ENCODE measurements around the gene HERC3.

The HERC3 gene

DNA sequence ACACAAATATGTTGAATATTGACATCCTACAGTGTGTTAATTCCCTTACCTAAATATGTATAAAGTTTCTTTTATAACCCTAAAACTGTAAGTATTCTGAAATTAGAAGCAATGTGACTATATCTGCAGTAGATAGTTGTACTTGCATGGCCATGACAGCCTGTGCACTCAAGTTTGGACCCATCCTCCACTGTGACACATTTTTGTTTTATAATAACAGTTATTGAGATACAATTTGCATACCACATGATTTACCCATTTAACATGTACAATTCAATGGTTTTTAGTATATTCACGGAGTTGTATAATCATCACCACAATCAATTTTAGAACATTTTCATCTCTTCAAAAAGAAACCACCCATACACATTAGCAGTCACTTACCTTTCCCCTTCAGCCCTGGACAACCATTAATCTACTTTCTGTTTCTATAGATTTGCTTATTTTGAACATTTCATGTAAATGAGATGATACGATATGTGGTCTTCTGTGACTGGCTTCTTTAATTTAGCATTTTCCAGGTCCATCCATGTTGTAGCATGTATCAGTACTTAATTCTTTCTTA, 29.6 kb downstream of the HERC3 start:
- Histone ChIP-seq H3K27me3 (ENCODE audit: control insufficient read depth in 5 of 5, insufficient read depth in 4 of 5, low read length in 5 of 5) (no peaks in the 10 kb centered on the region), H3K4me1 (ENCODE audit: control insufficient read depth in 5 of 5, insufficient read depth in 5 of 5, low read length in 5 of 5) (no peaks in the 10 kb centered on the region), H3K9ac (ENCODE audit: low read length in 5 of 5) (no peak overlapping the region), H3K4me3 (ENCODE audit: low read depth in 1 of 5, low read length in 5 of 5) (no peak overlapping the region), H3K36me3 (ENCODE audit: control insufficient read depth in 5 of 5, insufficient read depth in 5 of 5, low read length in 5 of 5) (peaks cover 0 to 6% (median 0%) of the 10 kb centered on the region in 5 donors), H3K9me3 (ENCODE audit: control insufficient read depth in 5 of 5, low read length in 5 of 5) (peaks cover 5 to 10% (median 5%) of the 10 kb centered on the region in 5 donors), H3K27ac (ENCODE audit: low read depth, low read length) (no peak overlapping the region)

DNA sequence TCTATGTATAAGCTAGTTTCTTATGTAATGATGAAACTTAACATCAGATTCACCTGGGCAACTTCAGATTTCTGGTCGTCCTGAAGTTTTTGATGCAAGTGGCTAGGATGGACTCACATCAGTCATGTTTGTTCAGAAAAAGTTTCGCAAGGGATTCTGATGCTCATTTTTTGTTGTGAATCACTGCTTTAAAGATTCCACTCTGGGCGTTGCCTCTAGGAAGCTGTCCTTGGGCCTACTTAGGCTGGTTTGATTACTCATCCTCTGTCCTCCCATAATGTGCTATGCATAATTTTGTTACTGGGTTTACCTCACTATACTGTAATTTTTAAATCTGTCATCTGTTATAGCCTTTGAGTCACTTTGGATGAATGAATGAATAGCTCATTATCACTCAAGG, 30.8 kb downstream of the HERC3 start:
- H3K4me1 ChIP-seq (ENCODE audit: control insufficient read depth in 5 of 5, insufficient read depth in 5 of 5, low read length in 5 of 5): no peaks in the 10 kb centered on the region
- H3K36me3 ChIP-seq (ENCODE audit: control insufficient read depth in 5 of 5, insufficient read depth in 5 of 5, low read length in 5 of 5): peaks cover 0 to 6% (median 0%) of the 10 kb centered on the region in 5 donors
- no peaks in the 10 kb centered on the region for H3K27me3 ChIP-seq (ENCODE audit: control insufficient read depth in 5 of 5, insufficient read depth in 4 of 5, low read length in 5 of 5)
- no peak overlapping the region for H3K4me3 ChIP-seq (ENCODE audit: low read depth in 1 of 5, low read length in 5 of 5)
- no peak overlapping the region for H3K27ac ChIP-seq (ENCODE audit: low read depth, low read length)
- no peak overlapping the region for H3K9ac ChIP-seq (ENCODE audit: low read length in 5 of 5)
- H3K9me3 ChIP-seq (ENCODE audit: control insufficient read depth in 5 of 5, low read length in 5 of 5): peaks cover 5 to 10% (median 5%) of the 10 kb centered on the region in 5 donors

DNA sequence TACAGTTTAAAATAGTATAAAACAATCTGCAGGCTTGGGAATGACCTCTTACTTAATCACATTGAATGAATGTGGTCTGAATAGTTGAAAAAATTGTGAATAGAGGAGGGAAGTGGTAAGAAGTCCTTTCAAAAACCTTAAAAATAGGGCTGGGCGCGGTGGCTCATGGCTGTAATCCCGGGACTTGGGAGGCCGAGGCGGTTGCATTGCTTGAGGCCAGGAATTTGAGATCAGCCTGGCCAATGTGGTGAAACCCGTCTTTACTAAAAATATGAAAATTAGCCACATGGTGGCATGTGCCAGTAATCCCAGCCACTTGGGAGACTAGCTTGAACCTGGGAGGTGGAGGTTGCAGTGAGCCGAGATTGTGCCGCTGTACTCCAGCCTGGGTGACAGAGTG, 36.5 kb downstream of the HERC3 start:
- peaks cover 0 to 6% (median 0%) of the 10 kb centered on the region in 5 donors for H3K36me3 ChIP-seq (ENCODE audit: control insufficient read depth in 5 of 5, insufficient read depth in 5 of 5, low read length in 5 of 5)
- H3K4me1 ChIP-seq (ENCODE audit: control insufficient read depth in 5 of 5, insufficient read depth in 5 of 5, low read length in 5 of 5): peaks cover 0 to 6% (median 2%) of the 10 kb centered on the region in 5 donors
- H3K9me3 ChIP-seq (ENCODE audit: control insufficient read depth in 5 of 5, low read length in 5 of 5): peaks cover 4 to 10% (median 5%) of the 10 kb centered on the region in 5 donors
- no peak overlapping the region for H3K27ac ChIP-seq (ENCODE audit: low read depth, low read length)
- no peak overlapping the region for H3K9ac ChIP-seq (ENCODE audit: low read length in 5 of 5)
- H3K27me3 ChIP-seq (ENCODE audit: control insufficient read depth in 5 of 5, insufficient read depth in 4 of 5, low read length in 5 of 5): no peaks in the 10 kb centered on the region
- no peak overlapping the region for H3K4me3 ChIP-seq (ENCODE audit: low read depth in 1 of 5, low read length in 5 of 5)

DNA sequence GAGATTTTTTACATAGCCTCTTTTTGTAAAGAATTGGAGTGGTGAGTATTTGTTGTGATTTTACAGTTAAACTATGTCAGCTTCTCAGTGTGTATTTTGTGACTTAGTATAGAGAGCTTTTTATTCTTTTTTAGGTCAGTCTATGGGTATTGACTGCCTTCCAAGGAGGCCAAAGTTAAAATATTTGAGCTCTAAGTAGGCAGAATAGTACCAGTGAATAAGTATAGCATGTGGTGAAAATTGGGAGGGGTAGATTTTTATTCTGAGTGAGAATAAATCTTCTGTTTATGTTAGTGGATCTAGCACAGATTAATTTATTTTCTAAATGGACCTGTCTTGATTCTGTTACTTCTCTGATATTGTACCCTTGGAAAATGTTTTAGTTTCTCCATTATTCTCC, 37.5 kb downstream of the HERC3 start:
- H3K36me3 ChIP-seq (ENCODE audit: control insufficient read depth in 5 of 5, insufficient read depth in 5 of 5, low read length in 5 of 5): no peaks in the 10 kb centered on the region

DNA sequence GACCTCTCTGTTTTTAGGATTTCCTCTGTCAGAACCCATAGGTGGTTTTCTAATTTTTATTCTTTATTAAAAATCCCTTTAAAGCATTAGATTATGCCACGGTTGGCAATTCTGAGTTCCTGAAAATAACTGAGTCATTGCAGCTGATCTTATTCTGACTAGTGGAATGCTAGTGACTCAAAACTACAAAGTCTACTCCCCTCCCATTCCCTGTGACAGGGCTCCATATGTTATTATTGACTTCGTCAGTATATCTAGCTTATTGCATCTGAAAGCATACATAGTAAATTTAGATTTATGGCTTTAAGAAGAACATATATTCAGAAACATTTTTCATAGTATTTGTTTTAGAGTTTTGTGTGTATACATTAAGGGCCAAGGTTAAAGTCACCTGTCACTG, 38.5 kb downstream of the HERC3 start:
- Histone ChIP-seq H3K27ac (ENCODE audit: low read depth, low read length) (no peak overlapping the region), H3K4me3 (ENCODE audit: low read depth in 1 of 5, low read length in 5 of 5) (no peak overlapping the region), H3K36me3 (ENCODE audit: control insufficient read depth in 5 of 5, insufficient read depth in 5 of 5, low read length in 5 of 5) (no peaks in the 10 kb centered on the region), H3K9me3 (ENCODE audit: control insufficient read depth in 5 of 5, low read length in 5 of 5) (no peaks in the 10 kb centered on the region), H3K4me1 (ENCODE audit: control insufficient read depth in 5 of 5, insufficient read depth in 5 of 5, low read length in 5 of 5) (peaks cover 0 to 6% (median 2%) of the 10 kb centered on the region in 5 donors), H3K27me3 (ENCODE audit: control insufficient read depth in 5 of 5, insufficient read depth in 4 of 5, low read length in 5 of 5) (no peaks in the 10 kb centered on the region), H3K9ac (ENCODE audit: low read length in 5 of 5) (no peak overlapping the region)

More for the DNA sequence above, 37.5 kb downstream of the HERC3 start:
- Histone ChIP-seq H3K4me1 (ENCODE audit: control insufficient read depth in 5 of 5, insufficient read depth in 5 of 5, low read length in 5 of 5) (peaks cover 0 to 6% (median 2%) of the 10 kb centered on the region in 5 donors), H3K27me3 (ENCODE audit: control insufficient read depth in 5 of 5, insufficient read depth in 4 of 5, low read length in 5 of 5) (no peaks in the 10 kb centered on the region), H3K4me3 (ENCODE audit: low read depth in 1 of 5, low read length in 5 of 5) (no peak overlapping the region), H3K9ac (ENCODE audit: low read length in 5 of 5) (no peak overlapping the region), H3K27ac (ENCODE audit: low read depth, low read length) (no peak overlapping the region), H3K9me3 (ENCODE audit: control insufficient read depth in 5 of 5, low read length in 5 of 5) (peaks cover 0 to 2% (median 0%) of the 10 kb centered on the region in 5 donors)

DNA sequence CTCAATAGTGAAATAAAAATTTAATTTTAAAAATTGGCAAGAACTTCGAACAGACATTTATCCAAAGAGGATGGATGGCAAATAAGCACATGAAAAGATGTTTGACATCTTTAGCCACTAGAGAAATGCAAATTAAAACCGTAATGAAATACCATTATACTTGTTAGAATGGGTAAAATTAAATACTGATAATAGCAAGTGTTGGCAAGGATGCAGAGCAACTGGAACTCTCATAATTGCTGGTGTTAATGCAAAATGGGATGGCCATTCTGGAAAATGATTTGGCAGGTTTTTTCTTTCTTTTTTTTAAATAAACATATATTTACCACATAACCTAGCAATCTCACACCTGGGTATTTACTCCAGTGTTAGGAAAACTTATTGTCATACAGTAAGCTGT, 51.7 kb downstream of the HERC3 start:
- peaks cover 0 to 8% (median 5%) of the 10 kb centered on the region in 5 donors for H3K9me3 ChIP-seq (ENCODE audit: control insufficient read depth in 5 of 5, low read length in 5 of 5)
- no peak overlapping the region for H3K4me3 ChIP-seq (ENCODE audit: low read depth in 1 of 5, low read length in 5 of 5)
- H3K27ac ChIP-seq (ENCODE audit: low read depth, low read length): no peak overlapping the region
- H3K27me3 ChIP-seq (ENCODE audit: control insufficient read depth in 5 of 5, insufficient read depth in 4 of 5, low read length in 5 of 5): no peaks in the 10 kb centered on the region
- peaks cover 0 to 4% (median 0%) of the 10 kb centered on the region in 5 donors for H3K36me3 ChIP-seq (ENCODE audit: control insufficient read depth in 5 of 5, insufficient read depth in 5 of 5, low read length in 5 of 5)
- no peaks in the 10 kb centered on the region for H3K4me1 ChIP-seq (ENCODE audit: control insufficient read depth in 5 of 5, insufficient read depth in 5 of 5, low read length in 5 of 5)
- H3K9ac ChIP-seq (ENCODE audit: low read length in 5 of 5): no peak overlapping the region

DNA sequence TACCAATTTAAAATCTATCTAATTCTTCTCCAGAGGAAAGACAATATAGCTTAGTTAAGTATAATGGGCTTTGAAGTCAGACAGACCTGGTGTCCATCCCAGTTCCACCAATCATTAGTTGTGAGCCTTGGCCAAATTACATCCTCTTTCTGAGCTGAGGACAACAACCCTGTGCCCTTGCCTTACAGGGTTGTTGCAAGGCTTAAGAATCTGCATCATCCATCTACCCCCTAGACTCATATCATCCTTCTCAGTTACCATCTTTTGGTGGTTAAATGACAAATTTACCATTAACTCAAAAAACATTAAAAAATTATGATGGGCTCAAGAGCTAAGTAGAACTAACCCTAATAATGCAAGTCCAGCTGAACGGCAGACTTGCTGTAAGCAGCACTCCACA, 53.7 kb downstream of the HERC3 start:
- H3K27me3 ChIP-seq (ENCODE audit: control insufficient read depth in 5 of 5, insufficient read depth in 4 of 5, low read length in 5 of 5): no peaks in the 10 kb centered on the region
- H3K36me3 ChIP-seq (ENCODE audit: control insufficient read depth in 5 of 5, insufficient read depth in 5 of 5, low read length in 5 of 5): peaks cover 0 to 4% (median 0%) of the 10 kb centered on the region in 5 donors
- H3K4me3 ChIP-seq (ENCODE audit: low read depth in 1 of 5, low read length in 5 of 5): no peak overlapping the region
- no peaks in the 10 kb centered on the region for H3K4me1 ChIP-seq (ENCODE audit: control insufficient read depth in 5 of 5, insufficient read depth in 5 of 5, low read length in 5 of 5)
- H3K27ac ChIP-seq (ENCODE audit: low read depth, low read length): no peak overlapping the region
- H3K9ac ChIP-seq (ENCODE audit: low read length in 5 of 5): no peak overlapping the region
- H3K9me3 ChIP-seq (ENCODE audit: control insufficient read depth in 5 of 5, low read length in 5 of 5): peaks cover 0 to 8% (median 5%) of the 10 kb centered on the region in 5 donors

DNA sequence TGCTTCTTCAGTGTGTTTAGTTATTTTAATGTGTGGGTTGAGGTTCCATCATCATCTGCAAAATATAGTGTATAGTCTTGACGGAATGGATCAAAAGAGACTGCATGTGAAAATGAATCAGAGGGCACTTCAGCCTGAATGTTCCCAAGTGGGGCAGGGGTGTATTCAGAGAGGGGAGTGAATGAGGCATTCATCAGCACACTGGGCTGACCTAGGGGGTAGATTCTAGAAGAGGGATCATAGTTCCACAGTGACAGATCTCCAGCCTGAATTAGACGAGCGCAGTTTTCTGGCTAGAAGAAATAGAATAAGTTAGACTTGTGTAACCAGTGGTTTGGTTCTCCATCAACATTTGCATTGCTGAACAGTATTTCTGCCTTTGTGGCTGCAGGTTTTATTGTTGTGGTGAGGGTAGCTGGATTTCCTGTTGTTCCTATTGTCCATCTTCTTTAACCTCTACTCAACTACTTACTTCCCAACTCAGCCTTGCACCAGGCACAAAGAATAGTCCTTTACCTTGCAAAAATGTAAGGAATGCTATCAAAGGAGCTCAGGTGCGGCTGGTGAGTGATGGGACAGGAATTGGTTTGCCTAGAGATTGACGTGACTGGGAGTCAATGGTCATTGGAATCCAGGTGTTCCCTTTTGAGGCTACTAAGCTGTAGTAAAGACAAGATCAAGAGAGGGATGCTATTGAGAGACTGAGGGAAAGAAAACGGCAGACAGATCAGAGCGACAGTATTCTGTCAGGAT, 54.4 kb downstream of the HERC3 start:
- Histone ChIP-seq H3K4me3 (ENCODE audit: low read depth in 1 of 5, low read length in 5 of 5) (no peak overlapping the region), H3K9me3 (ENCODE audit: control insufficient read depth in 5 of 5, low read length in 5 of 5) (peaks cover 0 to 8% (median 5%) of the 10 kb centered on the region in 5 donors), H3K27me3 (ENCODE audit: control insufficient read depth in 5 of 5, insufficient read depth in 4 of 5, low read length in 5 of 5) (no peaks in the 10 kb centered on the region), H3K4me1 (ENCODE audit: control insufficient read depth in 5 of 5, insufficient read depth in 5 of 5, low read length in 5 of 5) (no peaks in the 10 kb centered on the region), H3K36me3 (ENCODE audit: control insufficient read depth in 5 of 5, insufficient read depth in 5 of 5, low read length in 5 of 5) (peaks cover 0 to 4% (median 0%) of the 10 kb centered on the region in 5 donors), H3K27ac (ENCODE audit: low read depth, low read length) (no peak overlapping the region), H3K9ac (ENCODE audit: low read length in 5 of 5) (no peak overlapping the region)

DNA sequence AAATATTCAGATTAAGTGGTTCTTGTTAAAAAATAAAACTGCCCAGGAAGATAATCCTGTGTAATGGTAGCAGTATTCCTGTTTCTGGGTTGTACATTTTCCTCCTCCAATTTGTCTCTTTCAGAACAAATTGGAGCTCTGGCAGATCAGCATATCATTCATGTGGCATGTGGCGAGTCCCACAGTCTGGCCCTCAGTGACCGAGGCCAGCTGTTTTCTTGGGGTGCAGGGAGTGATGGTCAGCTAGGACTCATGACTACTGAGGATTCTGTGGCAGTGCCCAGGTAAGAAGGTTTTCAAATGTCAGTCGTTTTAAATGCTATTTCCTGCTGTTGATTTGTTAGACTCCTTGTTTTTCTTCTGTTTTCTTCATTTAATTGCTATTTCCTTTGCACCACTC, 57.4 kb downstream of the HERC3 start:
- no peak overlapping the region for H3K4me3 ChIP-seq (ENCODE audit: low read depth in 1 of 5, low read length in 5 of 5)
- H3K9ac ChIP-seq (ENCODE audit: low read length in 5 of 5): no peak overlapping the region
- no peak overlapping the region for H3K27ac ChIP-seq (ENCODE audit: low read depth, low read length)
- no peaks in the 10 kb centered on the region for H3K9me3 ChIP-seq (ENCODE audit: control insufficient read depth in 5 of 5, low read length in 5 of 5)
- H3K4me1 ChIP-seq (ENCODE audit: control insufficient read depth in 5 of 5, insufficient read depth in 5 of 5, low read length in 5 of 5): no peaks in the 10 kb centered on the region
- no peaks in the 10 kb centered on the region for H3K27me3 ChIP-seq (ENCODE audit: control insufficient read depth in 5 of 5, insufficient read depth in 4 of 5, low read length in 5 of 5)
- peaks cover under 1 to 14% (median 6%) of the 10 kb centered on the region in 5 donors for H3K36me3 ChIP-seq (ENCODE audit: control insufficient read depth in 5 of 5, insufficient read depth in 5 of 5, low read length in 5 of 5)

DNA sequence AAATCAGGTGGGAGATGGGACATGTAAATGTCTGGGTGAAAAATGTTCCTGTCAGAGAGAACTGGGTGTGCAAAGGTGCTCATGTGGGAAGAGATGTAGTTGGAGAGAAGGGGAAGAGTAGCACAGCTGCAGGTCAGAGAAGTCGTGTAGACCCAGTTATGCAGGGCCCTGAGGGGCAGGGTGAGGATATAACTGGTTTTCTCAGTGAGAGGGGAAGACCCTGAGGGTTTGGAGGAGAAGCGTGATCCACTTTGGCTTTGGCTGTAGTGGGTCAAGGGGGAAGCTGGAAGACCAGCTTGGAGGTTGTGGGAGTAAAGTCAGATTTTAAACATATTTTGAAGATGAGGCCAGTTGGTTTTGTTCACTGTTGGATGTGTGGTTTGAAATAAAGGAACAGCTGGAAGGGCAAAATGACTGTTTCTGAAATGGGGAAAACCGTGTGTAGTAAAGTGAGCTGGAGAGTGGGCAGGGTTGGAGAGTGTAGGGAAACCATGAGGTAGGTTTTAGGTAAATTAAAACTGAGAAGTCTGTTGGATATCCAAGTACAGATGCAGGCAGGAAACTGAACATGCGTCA, 61.2 kb downstream of the HERC3 start:
- no peak overlapping the region for H3K27ac ChIP-seq (ENCODE audit: low read depth, low read length)
- no peaks in the 10 kb centered on the region for H3K9me3 ChIP-seq (ENCODE audit: control insufficient read depth in 5 of 5, low read length in 5 of 5)
- H3K4me3 ChIP-seq (ENCODE audit: low read depth in 1 of 5, low read length in 5 of 5): no peak overlapping the region
- no peaks in the 10 kb centered on the region for H3K4me1 ChIP-seq (ENCODE audit: control insufficient read depth in 5 of 5, insufficient read depth in 5 of 5, low read length in 5 of 5)
- no peaks in the 10 kb centered on the region for H3K27me3 ChIP-seq (ENCODE audit: control insufficient read depth in 5 of 5, insufficient read depth in 4 of 5, low read length in 5 of 5)
- peaks cover 19 to 36% (median 25%) of the 10 kb centered on the region in 5 donors for H3K36me3 ChIP-seq (ENCODE audit: control insufficient read depth in 5 of 5, insufficient read depth in 5 of 5, low read length in 5 of 5)
- H3K9ac ChIP-seq (ENCODE audit: low read length in 5 of 5): no peak overlapping the region
